Thoracic aorta (tissue), 2 donors: ENCODE measurements around the gene IL13. TPM values are rescaled to one million over a fixed set of nuclear protein-coding genes. Genes with fewer than 3 reads are reported as not detected.

Source experiments
- ATAC-seq: fragments of 150-250 bp; one replicate; pipeline ENCODE4 v1.8.0; 2017; ENCODE audit warnings: low read depth; ENCODE audit not compliant: insufficient number of reproducible peaks, low FRiP score
- DNase-seq: peaks from one replicate; pipeline ENCODE4 v3.0.0-alpha.2; 2020; ENCODE audit warnings: low spot score
- H3K27ac ChIP-seq, 2 donors: fragments of 200-600 bp; sonication (generic); 1 replicate in 1 of 2; 2 replicates in 1 of 2; pipeline ENCODE4 v1.5.1; 2016; ENCODE audit warnings: mild to moderate bottlenecking in 2 of 2, moderate library complexity in 2 of 2
- H3K27me3 ChIP-seq: fragments of 200-600 bp; sonication (generic); replicated peaks from 2 replicates; pipeline ENCODE4 v1.6.0; 2016; ENCODE audit warnings: mild to moderate bottlenecking; ENCODE audit not compliant: insufficient read depth
- H3K36me3 ChIP-seq: fragments of 200-600 bp; sonication (generic); one replicate; pipeline ENCODE4 v1.5.1; 2016
- H3K4me1 ChIP-seq, 2 donors: fragments of 200-600 bp; sonication (generic); 1 replicate in 1 of 2; 2 replicates in 1 of 2; pipeline versions ENCODE4 v1.5.1 to v1.6.0; 2016; ENCODE audit warnings: low read depth in 2 of 2, mild to moderate bottlenecking in 1 of 2; ENCODE audit not compliant: control insufficient read depth in 1 of 2
- H3K4me3 ChIP-seq: fragments of 200-600 bp; sonication (generic); 2 replicates; pipeline ENCODE4 v1.5.1; 2016; ENCODE audit warnings: mild to moderate bottlenecking
- H3K9me3 ChIP-seq: fragments of 200-600 bp; sonication (generic); 2 replicates; pipeline ENCODE4 v1.5.1; 2016
- CTCF ChIP-seq: fragments of 200-600 bp; sonication (generic); IDR thresholded peaks from one replicate; pipeline ENCODE4 v1.5.1; 2019; ENCODE audit warnings: antibody characterized with exemption
- total RNA-seq, 2 donors: library from RNA; depleted of rRNA; stranded (reverse); fragments of >200 nt; gene quantifications; one replicate each; pipeline versions ENCODE4 v1.1.0 to v1.2.3, GENCODE V29; 2016

Gene IL13
- total RNA-seq, 2 donors from 2014 or later, result 2.8 TPM; not detected in 1

DNA sequence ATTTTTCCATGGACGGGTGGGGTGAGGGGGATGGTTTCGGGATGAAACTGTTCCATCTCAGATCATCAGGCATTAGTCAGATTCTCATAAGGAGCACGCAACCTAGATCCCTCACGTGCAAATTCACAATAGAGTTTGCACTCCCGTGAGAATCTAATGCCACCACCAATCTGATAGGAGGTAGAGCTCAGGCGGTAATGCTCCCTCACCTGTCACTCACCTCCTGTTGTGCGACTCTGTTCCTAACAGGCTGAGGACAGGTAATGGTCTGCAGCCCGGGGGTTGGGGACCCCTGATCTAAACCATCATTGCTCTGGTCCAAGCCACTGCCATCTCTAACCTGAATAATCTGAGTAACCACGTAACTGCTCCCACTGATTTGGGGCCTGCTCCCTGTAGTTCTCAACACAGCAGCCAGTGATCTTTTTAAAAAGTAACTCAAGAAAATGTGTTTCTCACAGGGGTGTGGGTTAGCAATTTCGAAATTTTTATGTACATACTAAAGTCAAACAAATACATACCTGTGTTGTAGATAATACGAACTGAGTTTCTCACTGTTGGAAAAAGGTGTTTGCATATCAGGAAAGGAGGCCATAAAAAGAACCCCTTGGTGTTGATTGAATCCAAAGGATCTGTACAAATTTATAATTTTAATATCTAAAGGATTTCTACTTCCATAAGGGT is 11.2 kb upstream of the IL13 start:
- Histone ChIP-seq H3K27me3 (no peaks in the 10 kb centered on the region), H3K9me3 (peaks cover 5% of the 10 kb centered on the region), H3K4me1 (no peaks in the 10 kb centered on the region), H3K27ac (no peak overlapping the region), H3K4me3 (no peak overlapping the region), H3K36me3 (peaks cover 3% of the 10 kb centered on the region)
- no peak for ATAC-seq
- TF ChIP-seq CTCF, result no peak
- no peak for DNase-seq

DNA sequence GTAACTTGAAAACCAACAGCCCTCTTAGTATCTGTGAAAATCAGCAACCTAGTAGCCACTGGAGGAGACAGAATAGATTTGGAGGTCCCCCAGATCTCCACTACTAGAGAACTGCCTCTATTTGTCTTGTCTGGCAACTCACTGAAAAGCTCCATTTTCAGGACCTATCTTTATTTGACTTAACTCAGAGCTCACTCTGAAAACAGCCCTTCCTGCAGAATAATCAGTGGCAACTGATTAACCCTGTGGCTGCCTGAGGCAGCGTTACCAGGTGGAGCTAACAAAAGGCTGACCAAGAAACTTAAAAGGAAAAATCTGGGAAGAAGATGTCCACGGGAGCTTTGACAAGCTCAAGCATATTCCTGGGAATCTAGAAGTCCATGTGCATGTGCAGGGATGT is 10.5 kb upstream of the IL13 start:
- Histone ChIP-seq H3K4me3 (no peak overlapping the region), H3K27ac (no peak overlapping the region), H3K36me3 (peaks cover under 1% of the 10 kb centered on the region), H3K27me3 (no peaks in the 10 kb centered on the region), H3K4me1 (no peaks in the 10 kb centered on the region), H3K9me3 (peaks cover 5% of the 10 kb centered on the region)
- no peak for DNase-seq
- ATAC-seq, result no peak
- TF ChIP-seq CTCF, result no peak

DNA sequence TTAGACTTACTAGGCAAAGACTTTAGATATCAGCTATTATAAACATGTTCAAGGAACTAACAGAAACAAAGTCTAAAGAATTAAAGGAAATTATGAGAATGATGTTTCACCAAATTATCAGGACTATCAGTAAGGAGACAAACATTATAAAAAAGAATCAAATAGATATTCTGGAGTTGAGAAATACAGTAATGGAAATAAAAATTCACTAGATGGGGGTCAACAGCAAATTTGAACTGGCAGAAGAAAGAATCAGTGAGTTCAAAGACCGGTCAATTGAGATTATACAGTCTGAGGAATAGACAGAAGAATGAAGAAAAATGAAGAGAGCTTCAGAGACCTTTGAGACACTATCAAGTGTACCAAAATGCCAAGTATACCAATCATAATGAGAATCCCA is 9.6 kb upstream of the IL13 start:
- ATAC-seq (no peak), DNase-seq (no peak)

DNA sequence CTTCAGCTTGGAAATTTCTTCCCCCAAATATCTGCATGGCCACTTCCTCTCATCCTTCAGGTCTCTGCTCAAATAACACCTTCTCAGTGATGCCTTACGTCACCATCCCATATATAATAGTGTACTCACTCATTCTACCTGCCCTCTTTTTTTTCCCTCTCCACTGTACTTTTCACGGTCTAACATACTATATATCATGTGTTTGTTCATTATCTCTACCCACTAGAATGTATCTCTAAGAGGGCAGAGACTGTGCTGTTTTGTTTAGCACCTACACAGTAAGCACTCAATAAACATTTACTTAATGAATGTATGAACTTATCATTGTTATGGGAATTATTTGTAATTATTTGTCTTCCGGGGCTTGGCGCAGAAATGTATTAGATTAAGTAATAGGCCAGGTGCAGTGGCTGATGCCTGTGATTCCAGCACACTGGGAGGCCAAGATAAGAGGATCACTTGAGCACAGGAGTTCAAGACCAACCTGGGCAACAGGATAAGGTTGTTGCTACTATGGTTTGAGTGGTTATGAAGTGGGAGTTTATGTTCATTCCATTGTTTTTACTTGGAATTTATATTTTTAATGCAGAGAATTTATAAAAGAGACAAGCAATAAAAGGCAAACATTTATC is 6.0 kb upstream of the IL13 start:
- DNase-seq (no peak), ATAC-seq (no peak)
- H3K27ac ChIP-seq, result no peak overlapping the region
- H3K9me3 ChIP-seq, result peaks cover 5% of the 10 kb centered on the region
- H3K4me3 ChIP-seq, result no peak overlapping the region
- TF ChIP-seq CTCF, result no peak
- peaks cover 3 to 14% of the 10 kb centered on the region in 2 donors for H3K4me1 ChIP-seq
- H3K27me3 ChIP-seq, result no peaks in the 10 kb centered on the region
- no peaks in the 10 kb centered on the region for H3K36me3 ChIP-seq

More for the DNA sequence above, 9.6 kb upstream of the IL13 start:
- TF ChIP-seq CTCF, result no peak
- H3K27ac ChIP-seq, result no peak overlapping the region
- no peaks in the 10 kb centered on the region for H3K36me3 ChIP-seq
- no peaks in the 10 kb centered on the region for H3K27me3 ChIP-seq
- no peak overlapping the region for H3K4me3 ChIP-seq
- H3K9me3 ChIP-seq, result peaks cover 5% of the 10 kb centered on the region
- no peaks in the 10 kb centered on the region for H3K4me1 ChIP-seq

DNA sequence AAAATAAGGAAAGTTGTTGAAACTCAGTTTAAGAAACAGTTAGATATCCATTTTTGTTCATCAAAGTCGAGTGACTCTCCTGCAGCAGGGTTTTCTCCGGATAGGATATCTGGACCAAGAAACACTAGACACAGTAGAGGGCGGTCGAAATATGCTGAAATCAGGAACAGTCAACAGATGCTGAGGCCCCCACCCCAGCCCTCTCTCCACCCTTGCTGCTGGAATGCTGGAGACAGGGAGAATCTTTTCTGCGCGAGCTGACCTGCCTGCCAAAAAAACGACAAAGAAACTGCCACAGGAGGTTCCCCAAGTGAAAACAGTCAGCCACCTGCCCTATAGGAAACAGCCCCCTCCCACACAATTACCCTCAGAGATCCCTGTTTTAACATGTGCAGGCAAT is 4.3 kb upstream of the IL13 start:
- Histone ChIP-seq H3K36me3 (no peaks in the 10 kb centered on the region), H3K9me3 (no peaks in the 10 kb centered on the region), H3K4me1 (peaks cover 3 to 14% of the 10 kb centered on the region in 2 donors), H3K27ac (no peak overlapping the region), H3K4me3 (no peak overlapping the region), H3K27me3 (no peaks in the 10 kb centered on the region)
- ATAC-seq, result no peak
- no peak for DNase-seq
- no peak for TF ChIP-seq CTCF
